CD14-positive monocyte (primary cell): ENCODE results near the gene NDUFS1. TPM values are rescaled to one million over a fixed set of nuclear protein-coding genes. Genes with fewer than 3 reads are reported as not detected.
A peak's percentile ranks its signal among the peaks of the same experiment; 100 is the strongest.

Source experiments
- DNase-seq, 3 donors: peaks; one replicate each; pipeline ENCODE4 v3.0.0-alpha.2; 2011 to 2022
- H2AFZ ChIP-seq: 2 replicates; pipeline ENCODE4 v1.6.0; 2012; ENCODE audit warnings: mild to moderate bottlenecking, low read depth, low read length, inconsistent platforms; ENCODE audit not compliant: insufficient read depth, poor library complexity, severe bottlenecking
- H3K27ac ChIP-seq, 2 donors: 1 replicate in 1 of 2; 2 replicates in 1 of 2; pipeline ENCODE4 v1.5.1; 2012 to 2013; ENCODE audit warnings: low read length in 2 of 2, control low read depth in 1 of 2, inconsistent platforms in 1 of 2, low read depth in 1 of 2, mild to moderate bottlenecking in 1 of 2
- H3K27me3 ChIP-seq, 2 donors: one replicate each; pipeline versions ENCODE4 v1.6.0 to v1.6.1; 2011 to 2013; ENCODE audit warnings: low read length in 2 of 2; ENCODE audit not compliant: control insufficient read depth in 2 of 2, insufficient read depth in 2 of 2
- H3K36me3 ChIP-seq, 2 donors: replicated peaks in 1 of 2; 1 replicate in 1 of 2; 2 replicates in 1 of 2; pipeline versions ENCODE4 v1.5.1 to v1.6.1; 2012 to 2013; ENCODE audit warnings: low read length in 2 of 2, control low read depth in 1 of 2, inconsistent platforms in 1 of 2, mild to moderate bottlenecking in 1 of 2; ENCODE audit not compliant: insufficient read depth in 2 of 2, control insufficient read depth in 1 of 2
- H3K4me1 ChIP-seq, 2 donors: 1 replicate in 1 of 2; 2 replicates in 1 of 2; pipeline versions ENCODE4 v1.5.1 to v1.6.1; 2012 to 2013; ENCODE audit warnings: low read length in 2 of 2, control low read depth in 1 of 2, inconsistent platforms in 1 of 2, mild to moderate bottlenecking in 1 of 2, moderate library complexity in 1 of 2; ENCODE audit not compliant: insufficient read depth in 2 of 2, control insufficient read depth in 1 of 2
- H3K4me2 ChIP-seq: replicated peaks from 2 replicates; pipeline ENCODE3; 2012; ENCODE audit warnings: low read length, moderate library complexity, mild to moderate bottlenecking; ENCODE audit not compliant: poor library complexity, severe bottlenecking; ENCODE audit errors: extremely low read depth
- H3K4me3 ChIP-seq, 3 experiments: fragments of 200-600 bp in 1 of 3; sonication (generic) in 1 of 3; replicated peaks in 1 of 3; 1 replicate in 2 of 3; 2 replicates in 1 of 3; pipeline ENCODE4 v1.5.1; 2011 to 2013; ENCODE audit warnings: low read length in 3 of 3, mild to moderate bottlenecking in 3 of 3, control low read depth in 2 of 3, low read depth in 2 of 3, inconsistent platforms in 1 of 3, moderate library complexity in 1 of 3
- H3K79me2 ChIP-seq: 2 replicates; pipeline ENCODE4 v1.6.0; 2012; ENCODE audit warnings: mild to moderate bottlenecking, control low read depth, inconsistent platforms, low read length, moderate library complexity; ENCODE audit not compliant: insufficient read depth
- H3K9ac ChIP-seq: 2 replicates; pipeline ENCODE4 v1.6.0; 2017; ENCODE audit warnings: low read length, mild to moderate bottlenecking; ENCODE audit not compliant: insufficient read depth, poor library complexity, severe bottlenecking
- H3K9me3 ChIP-seq, 2 donors: replicated peaks in 1 of 2; 1 replicate in 1 of 2; 2 replicates in 1 of 2; pipeline versions ENCODE4 v1.5.1 to v1.6.1; 2012 to 2013; ENCODE audit warnings: low read length in 2 of 2, control low read depth in 1 of 2; ENCODE audit not compliant: control insufficient read depth in 1 of 2, insufficient read depth in 1 of 2
- H4K20me1 ChIP-seq: 2 replicates; pipeline ENCODE4 v1.6.0; 2012; ENCODE audit warnings: mild to moderate bottlenecking, low read length, control low read depth, moderate library complexity; ENCODE audit not compliant: insufficient read depth
- H3K27ac Mint-ChIP-seq, 7 donors: one replicate each; pipeline ENCODE4 v1.8.0; 2020; ENCODE audit warnings: mild to moderate bottlenecking in 7 of 7, mixed read lengths in 7 of 7, moderate library complexity in 6 of 7, inconsistent platforms in 2 of 7
- H3K27me3 Mint-ChIP-seq, 3 donors: one replicate each; pipeline ENCODE4 v1.8.0; 2021 to 2022; ENCODE audit warnings: low read depth in 3 of 3, mild to moderate bottlenecking in 3 of 3, mixed read lengths in 3 of 3, moderate library complexity in 3 of 3, inconsistent platforms in 1 of 3
- H3K36me3 Mint-ChIP-seq, 2 donors: one replicate each; pipeline ENCODE4 v1.8.0; 2020; ENCODE audit warnings: mixed read lengths in 2 of 2, inconsistent platforms in 1 of 2, mild to moderate bottlenecking in 1 of 2
- H3K4me1 Mint-ChIP-seq: one replicate; pipeline ENCODE4 v1.8.0; 2020; ENCODE audit warnings: mild to moderate bottlenecking, mixed read lengths
- H3K4me3 Mint-ChIP-seq, 2 donors: one replicate each; pipeline ENCODE4 v1.8.0; 2020; ENCODE audit warnings: mild to moderate bottlenecking in 2 of 2, mixed read lengths in 2 of 2, moderate library complexity in 1 of 2
- H3K9me3 Mint-ChIP-seq, 7 donors: one replicate each; pipeline ENCODE4 v1.8.0; 2020 to 2022; ENCODE audit warnings: mixed read lengths in 7 of 7, mild to moderate bottlenecking in 6 of 7, moderate library complexity in 6 of 7, inconsistent platforms in 2 of 7
- CTCF ChIP-seq: fragments of 200-600 bp; IDR thresholded peaks from one replicate; pipeline ENCODE4 v1.8.0; 2022; ENCODE audit warnings: antibody characterized with exemption, mild to moderate bottlenecking
- WGBS: methylation state at CpG from one replicate; pipeline ENCODE4 v1.1.5; 2013; ENCODE audit warnings: missing lambda C conversion rate; ENCODE audit not compliant: insufficient coverage; 5-methylcytosine and 5-hydroxymethylcytosine counted together
- intact Hi-C, 2 donors: fragments of 100-400 bp; cut with micrococcal nuclease; formaldehyde crosslinking; loops; one replicate each; pipeline versions ENCODE4 v1.15.0 to v1.15.1; 2023
- polyA plus RNA-seq, 3 donors: library from polyadenylated mRNA; depleted of rRNA in 1 of 3; unstranded in 2 of 3; stranded (reverse) in 1 of 3; fragments of 300-500 nt in 2 of 3; fragments of >200 nt in 1 of 3; fragmentation: Illumina TruSeq in 2 of 3; gene quantifications; 1 replicate in 2 of 3; 2 replicates in 1 of 3; pipeline ENCODE4 v1.2.3, GENCODE V29; 2012 to 2021

NDUFS1 gene
- polyA plus RNA-seq, 3 donors = 22.8 to 43.9 (median 37.9) TPM

- H3K9me3 Mint-ChIP-seq = peaks cover 0 to 2% (median 0%) of the 10 kb centered on the region in 7 donors
- H3K27me3 ChIP-seq = no peaks in the 10 kb centered on the region
- no peaks in the 10 kb centered on the region for H3K27me3 Mint-ChIP-seq
- no peak overlapping the region for H3K4me3 ChIP-seq
- H3K4me2 ChIP-seq = no peak overlapping the region
- H3K79me2 ChIP-seq = peaks cover 67% of the 10 kb centered on the region
- no peak for DNase-seq
- peaks cover 0 to 3% of the 10 kb centered on the region in 2 donors for H3K36me3 ChIP-seq
- no peaks in the 10 kb centered on the region for H3K9me3 ChIP-seq
- peak overlapping the region in 3 of 7 donors; percentile 11 to 37 (median 13) for H3K27ac Mint-ChIP-seq
- TF ChIP-seq CTCF = no peak
- H3K4me1 Mint-ChIP-seq = peaks cover 29% of the 10 kb centered on the region
- no peak overlapping the region for H2AFZ ChIP-seq
- no peak overlapping the region for H3K27ac ChIP-seq
- H3K4me1 ChIP-seq = peaks cover 21 to 39% of the 10 kb centered on the region in 2 donors
- H3K4me3 Mint-ChIP-seq = no peak overlapping the region
- no peaks in the 10 kb centered on the region for H4K20me1 ChIP-seq
- intact Hi-C loops = loop anchor here (5.0 kb wide), 1 partner anchor 69 kb away; the partner anchor contains the start of genes EEF1B2 (in 2 of the 2) and NDUFS1 (in 2 of the 2)
- H3K36me3 Mint-ChIP-seq = peaks cover 8% of the 10 kb centered on the region in 2 donors
- H3K9ac ChIP-seq = no peak overlapping the region
Measured at GRCh38 chr2:206088248-206088647, 71.0 kb downstream of the NDUFS1 start.

- peaks cover 0 to 2% (median 0%) of the 10 kb centered on the region in 7 donors for H3K9me3 Mint-ChIP-seq
Measured at GRCh38 chr2:206086716-206087350, 72.4 kb downstream of the NDUFS1 start.

More at GRCh38 chr2:206086716-206087350, 72.4 kb downstream of the NDUFS1 start:
- Mint-ChIP-seq H3K27ac (peak overlapping the region in 5 of 7 donors; percentile 16 to 96 (median 56)), H3K4me1 (peaks cover 29% of the 10 kb centered on the region), H3K4me3 (peak overlapping the region; percentile 9 to 99), H3K27me3 (no peaks in the 10 kb centered on the region), H3K36me3 (peaks cover 5 to 8% of the 10 kb centered on the region in 2 donors)
- H2AFZ ChIP-seq = peak overlapping the region; percentile 90
- peak overlapping the region; percentile 96 to 100 for H3K27ac ChIP-seq
- intact Hi-C loops = loop anchor here (5.0 kb wide), 1 partner anchor 70 kb away; the partner anchor contains the start of genes EEF1B2 (in 2 of the 2) and NDUFS1 (in 2 of the 2)
- peak overlapping the region; percentile 99 for H3K9ac ChIP-seq
- H3K27me3 ChIP-seq = no peaks in the 10 kb centered on the region
- TF ChIP-seq CTCF = no peak
- no peaks in the 10 kb centered on the region for H3K9me3 ChIP-seq
- peaks cover 81% of the 10 kb centered on the region for H3K79me2 ChIP-seq
- peaks cover 21 to 39% of the 10 kb centered on the region in 2 donors for H3K4me1 ChIP-seq
- peak overlapping the region; percentile 87 for H3K4me2 ChIP-seq
- H3K4me3 ChIP-seq = peak overlapping the region; percentile 79 to 88 (median 88)
- H4K20me1 ChIP-seq = no peaks in the 10 kb centered on the region
- no CpG with 5 or more reads among the region's 4 CpGs for WGBS
- H3K36me3 ChIP-seq = peaks cover 0 to 3% of the 10 kb centered on the region in 2 donors
- no peak for DNase-seq
